Lung (tissue), 12 donors: Measurements from ENCODE around the gene SLC25A39. TPM values are rescaled to one million over a fixed set of nuclear protein-coding genes. Genes with fewer than 3 reads are reported as not detected.
"Not testable (repeated sequence)": the region's sequence is repeated elsewhere in the genome, so short reads cannot be mapped to it uniquely, and the experiment has no call there.

ENCODE experiments used
- ATAC-seq: fragments of 200-7000 bp; cut with Tn5 transposase; one replicate; pipeline ENCODE4 v1.9.1; 2020; ENCODE audit warnings: moderate number of reproducible peaks; ENCODE audit not compliant: insufficient read depth, low FRiP score
- DNase-seq, 3 donors: peaks; one replicate each; pipeline ENCODE4 v3.0.0-alpha.2; 2013 to 2017
- H3K27ac ChIP-seq, 2 donors: one replicate each; pipeline ENCODE4 v1.5.1; 2013; ENCODE audit warnings: mild to moderate bottlenecking in 2 of 2, moderate library complexity in 2 of 2, control low read depth in 1 of 2, inconsistent platforms in 1 of 2, low read depth in 1 of 2, low read length in 1 of 2
- H3K27me3 ChIP-seq, 3 donors: one replicate each; pipeline ENCODE4 v1.5.1; 2013; ENCODE audit warnings: low read length in 2 of 3; ENCODE audit not compliant: control insufficient read depth in 3 of 3, insufficient read depth in 3 of 3
- H3K36me3 ChIP-seq, 4 donors: one replicate each; pipeline ENCODE4 v1.5.1; 2013; ENCODE audit warnings: low read length in 4 of 4, mild to moderate bottlenecking in 1 of 4, moderate library complexity in 1 of 4; ENCODE audit not compliant: control insufficient read depth in 4 of 4, insufficient read depth in 4 of 4
- H3K4me1 ChIP-seq, 5 donors: one replicate each; pipeline ENCODE4 v1.5.1; 2013; ENCODE audit warnings: low read length in 5 of 5, mild to moderate bottlenecking in 2 of 5, moderate library complexity in 1 of 5; ENCODE audit not compliant: control insufficient read depth in 5 of 5, insufficient read depth in 5 of 5
- H3K4me3 ChIP-seq: one replicate; pipeline ENCODE4 v1.5.1; 2013; ENCODE audit warnings: mild to moderate bottlenecking, control low read depth, moderate library complexity
- H3K9ac ChIP-seq, 2 donors: one replicate each; pipeline ENCODE4 v1.5.1; 2013; ENCODE audit warnings: low read length in 2 of 2, control low read depth in 1 of 2; ENCODE audit not compliant: insufficient read depth in 1 of 2
- H3K9me3 ChIP-seq, 4 donors: one replicate each; pipeline ENCODE4 v1.5.1; 2013; ENCODE audit warnings: low read length in 3 of 4, mild to moderate bottlenecking in 1 of 4, moderate library complexity in 1 of 4; ENCODE audit not compliant: control insufficient read depth in 4 of 4, insufficient read depth in 3 of 4
- CTCF ChIP-seq: IDR thresholded peaks from 2 replicates; pipeline ENCODE4 v1.5.1; 2012; ENCODE audit warnings: mild to moderate bottlenecking; ENCODE audit errors: control extremely low read depth, extremely low read depth
- WGBS, 2 donors: extraction: QIAGEN DNeasy Blood & Tissue Kit; methylation state at CpG; one replicate each; pipeline ENCODE4 v1.1.7; 2013; 5-methylcytosine and 5-hydroxymethylcytosine counted together
- polyA plus RNA-seq, 2 donors: library from polyadenylated mRNA; stranded (reverse); fragments of 200-250 nt; gene quantifications; one replicate each; pipeline ENCODE4 v1.2.1, GENCODE V29; 2013
- total RNA-seq, 2 donors: library from RNA; depleted of rRNA in 1 of 2; stranded (reverse); fragments of >200 nt in 1 of 2; gene quantifications; one replicate each; pipeline ENCODE4 v1.2.1, GENCODE V29; 2014 to 2021
- donor health status: control.
- donor health status: control.
- donor health status: Bipolar disorder and iron deficiency.
- donor health status: healthy.
- donor health status: DM: yes; HTN: yes; CAD: no.

The SLC25A39 gene
- total and polyA plus RNA-seq, 4 donors = 66.4 to 134 (median 117) TPM

GRCh38 chr17:44367231-44367979 lies 42.8 kb upstream of the SLC25A39 start:
- Histone ChIP-seq H3K4me1 (peaks cover 0 to 8% (median 0%) of the 10 kb centered on the region in 5 donors), H3K27me3 (peaks cover 0 to 3% (median 0%) of the 10 kb centered on the region in 3 donors), H3K27ac (no peak overlapping the region), H3K9me3 (no peaks in the 10 kb centered on the region), H3K4me3 (no peak overlapping the region), H3K36me3 (no peaks in the 10 kb centered on the region), H3K9ac (no peak overlapping the region)
- DNase-seq = peak in 1 of 3 donors; percentile 60
- no peak for TF ChIP-seq CTCF
- ATAC-seq = no peak
- 77 to 89% methylated on average over 7 of the region's 7 CpGs for WGBS, 2 donors

- H3K9ac ChIP-seq, H3K4me3 ChIP-seq, DNase-seq, H3K36me3 ChIP-seq, ATAC-seq, H3K27ac ChIP-seq, H3K27me3 ChIP-seq, H3K9me3 ChIP-seq: not testable (repeated sequence)
- peaks cover 0 to 32% (median 9%) of the 10 kb centered on the region in 5 donors for H3K4me1 ChIP-seq
- 94% methylated on average over 5 of the region's 5 CpGs for whole genome bisulfite sequencing, 2 donors
Observed at GRCh38 chr17:44365051-44365450, 40.4 kb upstream of the SLC25A39 start.

- no peak within 1 kb of the TSS for H3K27ac ChIP-seq
- H3K4me3 ChIP-seq = peak within 1 kb of the TSS; percentile 37
- H3K9ac ChIP-seq = peak within 1 kb of the TSS; percentile 11 to 32
- peaks cover 0 to under 1% (median 0%) of the 10 kb centered on the region in 4 donors for H3K36me3 ChIP-seq
- TF ChIP-seq CTCF = peak; percentile 41
- DNase-seq = peak; percentile 71 to 84 (median 80)
- peaks cover 0 to 34% (median 9%) of the 10 kb centered on the region in 5 donors for H3K4me1 ChIP-seq
- peak; percentile 81 for ATAC-seq
- 0 to 1% methylated on average over 35 to 63 of the region's 63 CpGs for WGBS, 2 donors
- H3K9me3 ChIP-seq = no peaks in the 10 kb centered on the region
- peaks cover 0 to 3% (median 0%) of the 10 kb centered on the region in 3 donors for H3K27me3 ChIP-seq
Observed at GRCh38 chr17:44363613-44364159, 39.1 kb upstream of the SLC25A39 start, which contains the start of gene FAM171A2. TSS of gene FAM171A2 (minus strand) at chr17:44363853. CDS start at chr17:44363714, 139 bp downstream.

GRCh38 chr17:44362949-44363612 lies 38.5 kb upstream of the SLC25A39 start:
- WGBS, 2 donors = 0 to 1% methylated on average over 29 to 45 of the region's 45 CpGs
- H3K9ac ChIP-seq = peak overlapping the region; percentile 11 to 32
- peak overlapping the region; percentile 37 for H3K4me3 ChIP-seq
- no peaks in the 10 kb centered on the region for H3K9me3 ChIP-seq
- H3K27ac ChIP-seq = no peak overlapping the region
- H3K36me3 ChIP-seq = peaks cover 0 to 3% (median 0%) of the 10 kb centered on the region in 4 donors
- H3K27me3 ChIP-seq = peaks cover 0 to 3% (median 0%) of the 10 kb centered on the region in 3 donors
- TF ChIP-seq CTCF = no peak
- H3K4me1 ChIP-seq = peaks cover 0 to 34% (median 9%) of the 10 kb centered on the region in 5 donors
- ATAC-seq (no peak), DNase-seq (peak; percentile 46 to 70 (median 62))
